Breast epithelium (tissue), 4 donors: Measurements from ENCODE around the gene TPPP3. TPM values are rescaled to one million over a fixed set of nuclear protein-coding genes. Genes with fewer than 3 reads are reported as not detected.
"Not testable (repeated sequence)": the region's sequence is repeated elsewhere in the genome, so short reads cannot be mapped to it uniquely, and the experiment has no call there.

Source experiments
- DNase-seq, 2 donors: peaks; one replicate each; pipeline ENCODE4 v3.0.0-alpha.2; 2019; ENCODE audit warnings: low spot score in 2 of 2
- H3K27ac ChIP-seq, 2 donors: fragments of 200-600 bp; sonication (generic) in 1 of 2; one replicate each; pipeline ENCODE4 v1.5.1; 2016 to 2019; ENCODE audit warnings: mild to moderate bottlenecking in 1 of 2
- H3K27me3 ChIP-seq, 2 donors: fragments of 200-600 bp; sonication (generic) in 1 of 2; one replicate each; pipeline versions ENCODE4 v1.5.1 to v1.6.0; 2017 to 2019; ENCODE audit warnings: control low read depth in 1 of 2, mild to moderate bottlenecking in 1 of 2
- H3K36me3 ChIP-seq: fragments of 200-600 bp; one replicate; pipeline ENCODE4 v1.5.1; 2019
- H3K4me1 ChIP-seq, 2 donors: fragments of 200-600 bp; sonication (generic); one replicate each; pipeline ENCODE4 v1.5.1; 2016 to 2019; ENCODE audit warnings: control low read depth in 1 of 2
- H3K4me3 ChIP-seq, 3 donors: fragments of 200-600 bp; sonication (generic); 1 replicate in 2 of 3; 2 replicates in 1 of 3; pipeline ENCODE4 v1.5.1; 2016 to 2019; ENCODE audit warnings: mild to moderate bottlenecking in 3 of 3, moderate library complexity in 2 of 3
- H3K9me3 ChIP-seq, 2 donors: fragments of 200-600 bp; sonication (generic) in 1 of 2; one replicate each; pipeline ENCODE4 v1.5.1; 2016 to 2019; ENCODE audit warnings: control low read depth in 1 of 2
- POLR2A ChIP-seq: fragments of 450-650 bp; IDR thresholded peaks from one replicate; pipeline ENCODE4 v1.6.1; 2016; ENCODE audit warnings: antibody characterized with exemption, mild to moderate bottlenecking, moderate library complexity
- POLR2AphosphoS5 ChIP-seq, 3 donors: sonication (generic); formaldehyde crosslinking; IDR thresholded peaks; one replicate each; pipeline ENCODE4 v1.6.1; 2017; ENCODE audit warnings: antibody characterized with exemption in 3 of 3
- intact Hi-C: fragments of 100-400 bp; cut with DNase I; formaldehyde crosslinking; loops from one replicate; pipeline ENCODE4 v1.15.1; 2023; ENCODE audit warnings: low total_unique reads
- total RNA-seq, 3 donors: library from RNA; depleted of rRNA; stranded (reverse); fragments of >200 nt; gene quantifications; one replicate each; pipeline ENCODE4 v1.1.0, GENCODE V29; 2016
- TF ChIP-seq, protein P1 (sequence below), 3 donors: fragments of 450-650 bp; IDR thresholded peaks; one replicate each; pipeline ENCODE4 v1.5.1; 2016 to 2017; ENCODE audit warnings: antibody characterized with exemption in 3 of 3, mild to moderate bottlenecking in 3 of 3, moderate library complexity in 3 of 3

Gene TPPP3
- total RNA-seq, 3 donors from 2014 or later, result 1.3 to 6.9 (median 3.6) TPM

DNA sequence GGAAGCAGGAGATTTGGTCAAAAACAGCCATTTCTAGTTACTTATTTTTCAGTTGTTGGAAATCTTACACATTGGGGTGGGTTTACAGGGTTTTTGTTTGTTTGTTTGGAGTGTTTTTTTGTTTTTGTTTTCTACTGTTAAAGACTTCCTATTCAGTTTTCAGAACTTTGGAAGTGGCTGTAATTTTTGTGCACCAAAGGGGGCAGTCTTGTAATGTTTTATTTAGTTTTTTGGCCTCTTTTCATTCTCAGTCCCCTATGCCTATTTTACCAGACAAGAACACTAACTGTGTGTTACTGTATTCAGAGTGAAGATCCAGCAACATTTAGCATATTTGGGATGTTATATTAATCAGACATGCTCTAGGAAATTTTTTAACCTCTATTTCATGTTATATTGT is 20.6 kb downstream of the TPPP3 start:
- Histone ChIP-seq H3K4me3 (no peak overlapping the region), H3K27me3 (no peaks in the 10 kb centered on the region), H3K27ac (no peak overlapping the region), H3K4me1 (no peaks in the 10 kb centered on the region), H3K9me3 (no peaks in the 10 kb centered on the region), H3K36me3 (no peaks in the 10 kb centered on the region)
- no peak for DNase-seq
- TF ChIP-seq, protein P1, sequence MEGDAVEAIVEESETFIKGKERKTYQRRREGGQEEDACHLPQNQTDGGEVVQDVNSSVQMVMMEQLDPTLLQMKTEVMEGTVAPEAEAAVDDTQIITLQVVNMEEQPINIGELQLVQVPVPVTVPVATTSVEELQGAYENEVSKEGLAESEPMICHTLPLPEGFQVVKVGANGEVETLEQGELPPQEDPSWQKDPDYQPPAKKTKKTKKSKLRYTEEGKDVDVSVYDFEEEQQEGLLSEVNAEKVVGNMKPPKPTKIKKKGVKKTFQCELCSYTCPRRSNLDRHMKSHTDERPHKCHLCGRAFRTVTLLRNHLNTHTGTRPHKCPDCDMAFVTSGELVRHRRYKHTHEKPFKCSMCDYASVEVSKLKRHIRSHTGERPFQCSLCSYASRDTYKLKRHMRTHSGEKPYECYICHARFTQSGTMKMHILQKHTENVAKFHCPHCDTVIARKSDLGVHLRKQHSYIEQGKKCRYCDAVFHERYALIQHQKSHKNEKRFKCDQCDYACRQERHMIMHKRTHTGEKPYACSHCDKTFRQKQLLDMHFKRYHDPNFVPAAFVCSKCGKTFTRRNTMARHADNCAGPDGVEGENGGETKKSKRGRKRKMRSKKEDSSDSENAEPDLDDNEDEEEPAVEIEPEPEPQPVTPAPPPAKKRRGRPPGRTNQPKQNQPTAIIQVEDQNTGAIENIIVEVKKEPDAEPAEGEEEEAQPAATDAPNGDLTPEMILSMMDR (IDR thresholded peaks at IDR 0.05), result peak; percentile 20 to 45 (median 41)
- TF ChIP-seq POLR2A (no peak), POLR2AphosphoS5 (IDR thresholded peaks at IDR 0.05) (no peak)
- intact Hi-C loops, result no loop called here

DNA sequence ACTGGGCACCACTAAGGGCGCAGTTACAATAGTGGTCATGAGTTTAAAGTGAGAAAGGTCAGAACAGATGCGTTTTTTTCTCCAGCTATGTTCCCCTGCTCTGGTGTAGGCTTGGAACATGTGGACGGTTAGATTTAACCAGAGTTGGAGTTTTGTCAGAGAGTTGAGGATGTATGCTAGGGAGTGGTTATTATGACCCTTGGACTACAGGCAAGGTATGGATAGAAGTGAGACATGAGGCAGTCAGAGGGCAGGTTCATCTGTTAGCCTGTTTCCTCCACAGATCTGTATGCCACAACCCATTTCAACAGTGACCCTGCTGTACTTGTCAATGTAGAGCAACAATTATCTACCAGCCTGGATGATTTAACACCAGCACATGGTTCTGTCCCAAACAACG is 22.6 kb downstream of the TPPP3 start:
- Histone ChIP-seq H3K27me3 (no peaks in the 10 kb centered on the region), H3K4me3 (no peak overlapping the region), H3K9me3 (no peaks in the 10 kb centered on the region), H3K36me3 (no peaks in the 10 kb centered on the region), H3K27ac (no peak overlapping the region), H3K4me1 (no peaks in the 10 kb centered on the region)
- DNase-seq, result no peak
- intact Hi-C loops, result no loop called here
- TF ChIP-seq POLR2AphosphoS5 (IDR thresholded peaks at IDR 0.05), result no peak
- TF ChIP-seq POLR2A, result no peak
- TF ChIP-seq, protein P1 (IDR thresholded peaks at IDR 0.05), result no peak

DNA sequence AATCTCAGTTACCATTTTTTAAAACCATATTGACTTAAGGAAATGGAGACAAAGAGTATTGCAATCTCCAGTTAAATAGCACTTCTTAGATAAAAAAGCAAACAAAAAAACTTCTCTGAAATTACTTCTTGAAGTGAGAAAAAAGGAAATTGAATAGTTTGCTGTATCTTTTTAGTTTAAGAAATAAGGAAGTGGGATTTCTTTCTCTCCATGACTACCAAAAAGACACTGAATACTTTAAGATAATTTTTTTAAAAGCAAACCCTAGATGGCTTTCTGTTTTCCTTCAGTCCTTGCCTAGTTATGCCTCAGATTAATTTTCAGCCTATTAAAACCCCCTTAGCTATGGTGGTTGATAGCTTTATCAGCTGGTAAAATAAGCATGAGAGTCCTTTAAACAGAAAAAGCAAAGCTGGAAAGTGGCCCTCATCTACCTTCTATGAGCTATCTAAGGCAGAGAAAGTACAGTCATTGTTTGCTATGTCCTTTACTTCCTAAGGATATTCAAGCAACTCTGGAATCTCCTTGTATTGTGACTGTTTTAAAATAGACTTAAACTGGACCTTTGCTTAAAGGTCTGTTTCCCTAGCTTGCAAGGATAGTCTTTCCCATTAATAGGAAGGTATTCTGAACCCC is 28.6 kb downstream of the TPPP3 start:
- TF ChIP-seq POLR2AphosphoS5 (IDR thresholded peaks at IDR 0.05) (no peak), POLR2A (no peak)
- TF ChIP-seq, protein P1 (IDR thresholded peaks at IDR 0.05), result no peak
- no peak for DNase-seq
- no peaks in the 10 kb centered on the region for H3K9me3 ChIP-seq
- H3K4me1 ChIP-seq, result no peaks in the 10 kb centered on the region
- intact Hi-C loops, result no loop called here
- no peak overlapping the region for H3K4me3 ChIP-seq
- H3K27me3 ChIP-seq, result no peaks in the 10 kb centered on the region
- no peaks in the 10 kb centered on the region for H3K36me3 ChIP-seq
- H3K27ac ChIP-seq, result peak overlapping the region in 1 of 2 donors; percentile 77

DNA sequence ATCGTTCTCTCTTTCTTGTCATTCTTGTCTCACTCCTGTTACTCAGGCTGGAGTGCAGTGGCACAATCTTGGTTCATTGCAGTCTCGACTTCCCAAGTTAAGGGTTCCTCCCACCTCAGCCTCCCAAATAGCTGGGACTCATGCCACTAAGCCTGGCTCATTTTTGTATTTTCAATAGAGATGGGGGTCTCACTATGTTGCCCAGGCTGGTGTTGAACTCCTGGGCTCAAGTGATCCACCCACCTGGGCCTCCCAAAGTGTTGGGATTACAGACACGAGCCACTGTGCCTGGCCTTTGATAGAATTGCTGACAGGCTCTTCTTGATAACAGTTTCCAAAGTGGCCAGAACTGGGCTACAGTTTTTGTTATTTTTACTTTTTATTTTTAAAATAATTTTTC is 32.3 kb downstream of the TPPP3 start:
- no peak overlapping the region for H3K4me3 ChIP-seq
- TF ChIP-seq, protein P1 (IDR thresholded peaks at IDR 0.05), result no peak
- TF ChIP-seq POLR2A (no peak), POLR2AphosphoS5 (IDR thresholded peaks at IDR 0.05) (no peak)
- H3K9me3 ChIP-seq, result no peaks in the 10 kb centered on the region
- no peak for DNase-seq
- H3K36me3 ChIP-seq, result no peaks in the 10 kb centered on the region
- no peaks in the 10 kb centered on the region for H3K27me3 ChIP-seq
- H3K4me1 ChIP-seq, result no peaks in the 10 kb centered on the region
- H3K27ac ChIP-seq, result no peak overlapping the region
- intact Hi-C loops, result no loop called here

DNA sequence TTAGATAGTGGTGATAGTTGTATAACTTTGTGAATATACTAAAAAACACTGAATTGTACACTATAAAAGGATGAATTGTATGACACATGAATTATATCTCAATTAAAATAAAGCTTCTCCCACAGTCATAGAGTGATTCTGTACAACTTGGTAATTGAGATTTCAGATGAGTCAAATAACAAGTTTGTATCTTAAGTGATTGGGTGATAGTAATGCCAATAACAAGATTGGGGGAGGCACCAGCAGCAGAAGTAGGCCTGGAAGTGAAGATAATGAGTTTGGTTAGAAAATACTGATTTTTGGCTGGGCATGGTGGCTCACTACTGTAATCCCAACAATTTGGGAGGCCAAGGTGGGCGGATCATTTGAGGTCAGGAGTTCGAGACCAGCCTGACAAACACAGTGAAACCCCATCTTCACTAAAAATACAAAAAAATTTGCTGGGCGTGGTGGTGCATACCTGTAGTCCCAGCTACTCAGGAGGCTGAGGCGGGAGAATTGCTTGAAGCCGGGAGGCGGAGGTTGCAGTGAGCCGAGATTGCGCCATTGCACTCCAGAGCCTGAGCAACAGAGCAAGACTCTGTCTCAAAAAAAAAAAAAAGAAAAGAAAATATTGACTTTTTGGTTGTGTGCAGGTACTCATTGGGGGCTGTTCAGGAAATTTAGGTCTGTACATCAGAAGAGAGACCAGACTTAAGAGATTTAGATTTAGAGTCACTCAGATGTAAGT is 33.6 kb downstream of the TPPP3 start:
- H3K4me1 ChIP-seq, H3K36me3 ChIP-seq, H3K4me3 ChIP-seq, DNase-seq, H3K27ac ChIP-seq, H3K9me3 ChIP-seq, intact Hi-C loops, H3K27me3 ChIP-seq: not testable (repeated sequence)
